Measurements from ENCODE around the gene CRYL1. TPM values are rescaled to one million over a fixed set of nuclear protein-coding genes. Genes with fewer than 3 reads are reported as not detected.

The CRYL1 gene
- total and polyA plus RNA-seq, 2 of the 4 experiments (the other 2 are of a cell fraction): 11.7 to 16.4 TPM

GRCh38 chr13:20362484-20363041 lies 163.1 kb downstream of the CRYL1 start:
- ATAC-seq (ENCODE audit: low read depth) (no peak), DNase-seq (no peak)
- H3K9me3 ChIP-seq (ENCODE audit: control insufficient read depth, insufficient read depth, low read length): no peaks in the 10 kb centered on the region
- H3K56ac ChIP-seq (ENCODE audit: extremely low read depth, insufficient read depth, low read length): no peak overlapping the region
- intact Hi-C loops (cut with micrococcal nuclease): no loop called here
- no peak overlapping the region for H3K23ac ChIP-seq (ENCODE audit: low read depth, low read length)
- H2AFZ ChIP-seq (replicated peaks; ENCODE audit: low read length, poor library complexity): no peak overlapping the region
- no peak overlapping the region for H2BK15ac ChIP-seq (ENCODE audit: low read depth, low read length)
- H3K18ac ChIP-seq (ENCODE audit: low read depth, low read length): no peak overlapping the region
- H4K20me1 ChIP-seq (ENCODE audit: insufficient read depth, low read length): no peaks in the 10 kb centered on the region
- no peak overlapping the region for H2AK9ac ChIP-seq (replicated peaks; ENCODE audit: low read depth, low read length, poor library complexity)
- H2AK5ac ChIP-seq (ENCODE audit: low read depth, low read length): 0 out of 2 replicates have a peak overlapping the region, but pooled peaks have one; percentile 2
- peaks cover 6% of the 10 kb centered on the region for H3K27me3 ChIP-seq (ENCODE audit: control insufficient read depth, insufficient read depth, low read length)
- H3K14ac ChIP-seq (replicated peaks; ENCODE audit: low read depth, low read length): no peak overlapping the region
- BruUV-seq (replicated peaks): no TSS peak
- TF ChIP-seq RAD21 (IDR thresholded peaks at IDR 0.05; ENCODE audit: low read length) (no peak), RFX5 (IDR thresholded peaks at IDR 0.05; ENCODE audit: low read depth, low read length) (no peak), BHLHE40 (IDR thresholded peaks at IDR 0.05; ENCODE audit: low read depth, low read length) (no peak), CEBPB (IDR thresholded peaks at IDR 0.05; ENCODE audit: low read depth, low read length) (no peak), RCOR1 (IDR thresholded peaks at IDR 0.05; ENCODE audit: insufficient replicate concordance, low read length) (no peak), NFE2L2 (IDR thresholded peaks at IDR 0.05; ENCODE audit: low read depth, low read length) (no peak), CHD1 (IDR thresholded peaks at IDR 0.05; ENCODE audit: low read depth, low read length) (no peak), MAFK (IDR thresholded peaks at IDR 0.05; ENCODE audit: low read depth, low read length) (no peak), ELK1 (IDR thresholded peaks at IDR 0.05; ENCODE audit: borderline replicate concordance, low read depth, low read length) (no peak)
- TF ChIP-seq, protein P1, sequence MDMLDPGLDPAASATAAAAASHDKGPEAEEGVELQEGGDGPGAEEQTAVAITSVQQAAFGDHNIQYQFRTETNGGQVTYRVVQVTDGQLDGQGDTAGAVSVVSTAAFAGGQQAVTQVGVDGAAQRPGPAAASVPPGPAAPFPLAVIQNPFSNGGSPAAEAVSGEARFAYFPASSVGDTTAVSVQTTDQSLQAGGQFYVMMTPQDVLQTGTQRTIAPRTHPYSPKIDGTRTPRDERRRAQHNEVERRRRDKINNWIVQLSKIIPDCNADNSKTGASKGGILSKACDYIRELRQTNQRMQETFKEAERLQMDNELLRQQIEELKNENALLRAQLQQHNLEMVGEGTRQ (IDR thresholded peaks at IDR 0.05; ENCODE audit: low read depth, low read length): no peak
- CTCF ChIA-PET: no interaction called here
- H3K9ac ChIP-seq (ENCODE audit: low read depth, low read length): no peak overlapping the region
- H2BK5ac ChIP-seq (ENCODE audit: low read depth, low read length, poor library complexity, severe bottlenecking): no peak overlapping the region
- in situ Hi-C loops (cut with MboI; ENCODE audit: low sequenced_read_pairs): no loop called here
- 68% methylated on average over 13 of the region's 17 CpGs; no CpG with 5 or more reads in 1 of the 2 experiments for WGBS, 2 experiments (ENCODE audit: extremely low coverage in 2 of 2, insufficient read length in 1 of 2)
- no peak overlapping the region for H4K5ac ChIP-seq (ENCODE audit: low read depth, low read length)
- H3K27ac ChIP-seq (ENCODE audit: insufficient read depth, low read length): no peak overlapping the region
- H3K4me3 ChIP-seq (ENCODE audit: insufficient read depth, low read depth, low read length): no peak overlapping the region
- no peaks in the 10 kb centered on the region for H3K79me1 ChIP-seq (ENCODE audit: low read depth in 1 of 2, low read length in 2 of 2)
- H4K8ac ChIP-seq (ENCODE audit: low read depth in 2 of 2, low read length in 2 of 2): no peak overlapping the region
- no peak overlapping the region for H2BK120ac ChIP-seq (ENCODE audit: low read depth, low read length)
- POLR2A ChIA-PET (ENCODE audit: unreplicated experiment): no interaction called here
- dilution Hi-C loops (cut with HindIII; ENCODE audit: low sequenced_read_pairs, unreplicated experiment): no loop called here
- peaks cover 16% of the 10 kb centered on the region for H3K9me1 ChIP-seq (ENCODE audit: insufficient read depth, low read length)
- no peak overlapping the region for H4K91ac ChIP-seq (ENCODE audit: insufficient read depth, low read depth, low read length)
- peaks cover 5% of the 10 kb centered on the region for H3K4me1 ChIP-seq (ENCODE audit: control insufficient read depth, insufficient read depth, low read length)
- H3K36me3 ChIP-seq (ENCODE audit: control insufficient read depth, insufficient read depth, low read length): no peaks in the 10 kb centered on the region
- H2BK20ac ChIP-seq (ENCODE audit: low read depth, low read length): no peak overlapping the region
- no peak overlapping the region for H3K4me2 ChIP-seq (ENCODE audit: low read depth, low read length)
- no peak overlapping the region for H3K4ac ChIP-seq (ENCODE audit: low read depth, low read length)
